Testis (tissue), 2 donors: ENCODE results near the gene TBC1D22A.

ENCODE experiments used
- POLR2A ChIP-seq: fragments of 450-650 bp; IDR thresholded peaks from one replicate; pipeline ENCODE4 v1.6.1; 2017; ENCODE audit warnings: antibody characterized with exemption, mild to moderate bottlenecking, moderate library complexity
- TF ChIP-seq, protein P1 (sequence below), 3 experiments: fragments of 450-650 bp in 2 of 3; fragments of 200-600 bp in 1 of 3; sonication (generic) in 1 of 3; IDR thresholded peaks; one replicate each; pipeline ENCODE4 v1.5.1; 2016 to 2019; ENCODE audit warnings: antibody characterized with exemption in 3 of 3, mild to moderate bottlenecking in 2 of 3, moderate library complexity in 1 of 3

DNA sequence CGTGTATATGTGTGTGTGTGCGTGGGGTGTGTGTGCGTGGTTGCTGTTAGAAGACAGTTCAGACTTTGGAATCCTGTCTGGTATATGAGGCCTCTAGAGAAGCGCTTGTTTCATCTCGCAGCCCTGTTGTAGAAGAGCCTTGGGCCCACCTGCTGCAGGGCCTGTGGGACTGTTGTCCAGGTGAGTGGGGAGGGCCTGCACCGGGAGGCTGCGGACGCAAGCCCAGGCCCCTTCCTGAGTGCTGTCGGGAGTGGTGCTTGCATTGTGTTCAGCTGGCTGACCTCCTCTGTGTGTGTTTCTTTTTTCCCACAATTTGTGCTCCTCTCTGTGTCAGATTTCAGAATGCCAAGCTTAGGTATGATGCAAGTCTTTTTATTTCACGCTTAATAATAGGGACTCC lies 128.4 kb downstream of the TBC1D22A start:
- TF ChIP-seq, protein P1, sequence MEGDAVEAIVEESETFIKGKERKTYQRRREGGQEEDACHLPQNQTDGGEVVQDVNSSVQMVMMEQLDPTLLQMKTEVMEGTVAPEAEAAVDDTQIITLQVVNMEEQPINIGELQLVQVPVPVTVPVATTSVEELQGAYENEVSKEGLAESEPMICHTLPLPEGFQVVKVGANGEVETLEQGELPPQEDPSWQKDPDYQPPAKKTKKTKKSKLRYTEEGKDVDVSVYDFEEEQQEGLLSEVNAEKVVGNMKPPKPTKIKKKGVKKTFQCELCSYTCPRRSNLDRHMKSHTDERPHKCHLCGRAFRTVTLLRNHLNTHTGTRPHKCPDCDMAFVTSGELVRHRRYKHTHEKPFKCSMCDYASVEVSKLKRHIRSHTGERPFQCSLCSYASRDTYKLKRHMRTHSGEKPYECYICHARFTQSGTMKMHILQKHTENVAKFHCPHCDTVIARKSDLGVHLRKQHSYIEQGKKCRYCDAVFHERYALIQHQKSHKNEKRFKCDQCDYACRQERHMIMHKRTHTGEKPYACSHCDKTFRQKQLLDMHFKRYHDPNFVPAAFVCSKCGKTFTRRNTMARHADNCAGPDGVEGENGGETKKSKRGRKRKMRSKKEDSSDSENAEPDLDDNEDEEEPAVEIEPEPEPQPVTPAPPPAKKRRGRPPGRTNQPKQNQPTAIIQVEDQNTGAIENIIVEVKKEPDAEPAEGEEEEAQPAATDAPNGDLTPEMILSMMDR (IDR thresholded peaks at IDR 0.05): no peak
- TF ChIP-seq POLR2A: no peak
